Measurements from ENCODE around the gene LMNA.

DNA sequence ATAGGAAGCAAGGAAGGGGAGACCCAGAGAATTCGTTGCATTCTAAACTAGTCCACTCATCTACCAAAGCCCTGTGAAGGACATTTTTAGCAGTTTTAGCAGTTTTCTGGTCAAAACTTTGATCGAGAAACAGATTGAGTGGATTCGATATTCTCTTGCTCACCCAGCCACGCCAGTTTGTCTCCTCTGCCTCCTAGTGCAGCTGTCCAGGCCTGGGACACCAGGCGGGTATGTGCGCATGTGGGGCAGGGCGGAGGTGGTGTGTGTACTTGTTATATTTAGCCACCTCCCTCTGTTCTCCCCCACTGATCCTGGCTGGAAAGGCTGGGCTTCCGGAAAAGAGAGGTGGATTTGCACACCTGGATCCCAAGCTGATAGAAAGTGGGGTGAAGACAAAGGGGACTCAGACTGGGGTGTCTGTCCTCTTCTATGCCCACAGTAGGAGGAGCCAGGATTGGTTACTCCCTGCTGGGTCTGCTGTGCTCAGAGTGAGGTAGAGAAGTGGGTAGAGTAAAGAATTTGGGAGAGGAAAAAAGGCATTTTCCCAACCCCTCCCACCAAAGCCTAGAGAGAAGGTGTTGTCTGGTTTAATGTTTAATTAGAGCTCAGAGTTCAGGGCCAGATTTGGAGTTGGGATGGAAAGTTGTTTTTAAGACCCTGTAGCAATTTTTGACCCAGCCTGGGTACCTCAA lies 3.8 kb downstream of the LMNA start:
- TF ChIP-seq, protein P1, sequence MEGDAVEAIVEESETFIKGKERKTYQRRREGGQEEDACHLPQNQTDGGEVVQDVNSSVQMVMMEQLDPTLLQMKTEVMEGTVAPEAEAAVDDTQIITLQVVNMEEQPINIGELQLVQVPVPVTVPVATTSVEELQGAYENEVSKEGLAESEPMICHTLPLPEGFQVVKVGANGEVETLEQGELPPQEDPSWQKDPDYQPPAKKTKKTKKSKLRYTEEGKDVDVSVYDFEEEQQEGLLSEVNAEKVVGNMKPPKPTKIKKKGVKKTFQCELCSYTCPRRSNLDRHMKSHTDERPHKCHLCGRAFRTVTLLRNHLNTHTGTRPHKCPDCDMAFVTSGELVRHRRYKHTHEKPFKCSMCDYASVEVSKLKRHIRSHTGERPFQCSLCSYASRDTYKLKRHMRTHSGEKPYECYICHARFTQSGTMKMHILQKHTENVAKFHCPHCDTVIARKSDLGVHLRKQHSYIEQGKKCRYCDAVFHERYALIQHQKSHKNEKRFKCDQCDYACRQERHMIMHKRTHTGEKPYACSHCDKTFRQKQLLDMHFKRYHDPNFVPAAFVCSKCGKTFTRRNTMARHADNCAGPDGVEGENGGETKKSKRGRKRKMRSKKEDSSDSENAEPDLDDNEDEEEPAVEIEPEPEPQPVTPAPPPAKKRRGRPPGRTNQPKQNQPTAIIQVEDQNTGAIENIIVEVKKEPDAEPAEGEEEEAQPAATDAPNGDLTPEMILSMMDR (IDR thresholded peaks at IDR 0.05; ENCODE audit: poor library complexity), result no peak
- no peak for TF ChIP-seq EZH2phosphoT487 (IDR thresholded peaks at IDR 0.05; ENCODE audit: low read depth, severe bottlenecking, unreplicated experiment)

Measured in hepatocyte (in vitro differentiated cells).